NCI-H510A (cell line): ENCODE results near the gene HES1.

Source experiments
- DNase-seq: peaks from one replicate; lab custom pipeline; 2025; lab: John Stamatoyannopoulos, UW

HES1 gene

DNA sequence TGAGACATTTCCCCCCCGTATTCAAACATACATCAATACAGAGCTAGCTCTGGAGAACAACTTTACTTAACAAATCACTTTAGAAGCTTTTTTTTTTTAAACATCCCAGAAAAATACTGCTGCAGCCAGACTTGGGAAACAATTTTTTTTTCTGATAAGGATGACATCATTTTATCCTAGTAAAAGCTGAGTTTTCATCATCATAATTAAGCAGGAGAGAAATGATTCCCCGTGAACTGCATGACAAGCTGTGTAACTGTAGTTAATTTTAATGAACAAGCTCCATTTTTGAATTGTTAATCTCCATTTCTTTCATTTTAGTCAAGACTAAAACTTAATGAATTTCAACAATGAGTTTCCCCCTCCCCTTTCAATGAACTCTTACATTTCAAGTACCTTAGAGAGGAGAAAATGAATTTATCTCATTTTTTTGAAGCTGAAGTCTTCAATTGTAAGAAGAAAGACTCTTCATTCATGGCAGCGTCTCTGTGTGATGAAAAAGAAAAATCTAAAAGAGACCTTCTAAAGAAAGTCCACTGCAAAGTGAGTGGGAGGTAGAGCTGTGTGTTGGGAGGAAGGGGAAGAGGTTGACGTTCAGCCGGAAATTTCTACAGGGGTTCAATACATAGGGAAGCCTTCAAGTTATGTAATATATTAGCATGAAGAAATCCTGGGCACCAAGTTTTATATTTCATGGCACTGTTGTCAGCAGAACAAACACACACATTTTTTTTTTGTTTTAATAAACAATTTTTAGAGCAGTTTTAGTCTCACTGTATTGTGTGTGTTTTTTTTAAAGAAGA, 31.7 kb downstream of the HES1 start:
- DNase-seq, result no peak

DNA sequence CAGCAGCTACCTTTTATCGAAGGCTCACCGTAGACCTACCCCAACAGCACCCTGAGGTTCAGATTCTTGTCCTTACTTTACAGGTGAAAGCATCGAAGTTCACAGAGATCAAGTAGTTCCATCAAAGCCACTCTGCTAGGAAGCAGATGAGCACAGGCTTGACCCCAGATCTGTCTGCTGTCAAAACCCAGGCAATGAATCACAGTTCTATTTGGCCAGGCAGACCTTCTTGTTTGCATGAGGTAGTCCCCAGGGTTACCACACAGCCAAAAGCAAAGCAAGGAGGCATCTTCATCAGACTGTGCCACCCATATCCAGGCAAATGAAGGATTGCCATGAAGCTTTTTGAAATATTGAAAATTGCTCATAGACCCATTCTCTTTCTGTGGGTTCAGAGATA, 33.0 kb downstream of the HES1 start:
- no peak for DNase-seq

DNA sequence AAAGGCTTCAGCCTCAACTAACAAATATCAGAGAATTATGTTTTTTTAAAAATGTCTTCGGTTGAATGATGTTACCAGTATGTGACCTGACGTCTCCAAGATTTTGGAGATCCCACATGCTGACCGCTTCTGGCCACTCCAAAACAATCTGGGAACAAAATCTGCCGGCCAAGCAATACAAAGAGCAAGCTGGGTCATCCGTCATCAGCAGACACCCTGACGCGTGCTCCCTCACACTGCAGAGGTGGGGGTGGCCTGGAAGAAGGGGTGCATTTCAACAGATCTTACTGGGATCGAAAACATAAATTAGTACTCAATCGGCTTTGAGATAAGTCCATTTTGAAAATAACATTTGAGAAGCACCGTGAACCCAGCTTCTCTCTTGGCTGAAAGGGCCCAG, 33.6 kb downstream of the HES1 start:
- DNase-seq, result no peak

DNA sequence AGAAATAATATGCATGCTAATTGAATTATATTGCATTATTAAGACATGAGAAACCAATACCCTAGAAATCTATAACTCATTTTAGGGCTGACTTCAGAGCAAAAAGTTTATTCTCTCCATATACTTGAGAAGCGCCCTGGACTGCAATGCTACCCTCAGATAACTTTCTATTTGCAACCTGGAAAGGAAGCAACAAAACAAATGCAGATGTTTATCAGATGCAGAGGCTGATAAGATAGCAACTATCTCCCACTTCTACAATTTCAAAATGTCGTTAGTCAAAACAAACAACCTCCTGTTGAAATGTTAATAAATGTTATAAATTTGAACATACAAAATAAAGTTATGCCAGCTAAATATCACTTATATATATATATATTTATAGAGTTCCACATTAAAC, 34.8 kb downstream of the HES1 start:
- DNase-seq, result no peak

DNA sequence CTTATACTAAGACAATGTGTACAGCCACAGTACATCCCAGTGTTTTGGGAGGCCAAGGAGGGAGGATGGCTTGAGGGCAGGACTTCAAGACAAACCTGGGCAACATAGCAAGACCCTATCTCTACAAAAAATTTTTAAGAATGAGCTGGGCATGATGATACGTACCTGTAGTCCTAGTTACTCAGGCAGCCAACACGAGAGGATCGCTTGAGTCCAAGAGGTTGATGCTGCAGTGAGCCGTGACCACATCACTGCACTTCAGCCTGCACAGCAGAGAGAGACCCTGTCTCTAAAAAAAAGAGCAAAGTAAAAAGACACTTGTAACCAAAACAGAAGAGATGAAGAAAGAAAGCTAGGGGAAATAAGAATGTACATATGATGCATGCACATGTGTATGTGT, 38.5 kb downstream of the HES1 start:
- no peak for DNase-seq

DNA sequence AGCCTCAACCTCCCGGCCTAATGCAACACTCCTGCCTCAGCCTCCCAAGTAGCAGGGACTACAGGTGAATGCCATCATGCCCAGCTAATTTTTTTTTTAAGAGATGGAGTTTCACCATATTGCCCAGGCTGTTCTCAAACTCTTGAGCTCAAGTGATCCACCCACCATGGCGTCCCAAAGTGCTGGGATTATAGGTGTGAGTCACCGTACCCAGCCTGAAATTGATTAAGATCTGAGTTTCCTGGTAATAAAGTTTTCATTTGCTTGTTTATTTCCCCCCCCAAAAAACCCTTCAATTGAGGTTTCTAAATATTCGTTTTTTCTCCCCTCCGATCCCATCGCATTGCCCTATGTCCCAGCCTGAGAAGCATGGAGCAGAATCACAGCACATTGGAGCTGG, 39.0 kb downstream of the HES1 start:
- DNase-seq, result no peak

DNA sequence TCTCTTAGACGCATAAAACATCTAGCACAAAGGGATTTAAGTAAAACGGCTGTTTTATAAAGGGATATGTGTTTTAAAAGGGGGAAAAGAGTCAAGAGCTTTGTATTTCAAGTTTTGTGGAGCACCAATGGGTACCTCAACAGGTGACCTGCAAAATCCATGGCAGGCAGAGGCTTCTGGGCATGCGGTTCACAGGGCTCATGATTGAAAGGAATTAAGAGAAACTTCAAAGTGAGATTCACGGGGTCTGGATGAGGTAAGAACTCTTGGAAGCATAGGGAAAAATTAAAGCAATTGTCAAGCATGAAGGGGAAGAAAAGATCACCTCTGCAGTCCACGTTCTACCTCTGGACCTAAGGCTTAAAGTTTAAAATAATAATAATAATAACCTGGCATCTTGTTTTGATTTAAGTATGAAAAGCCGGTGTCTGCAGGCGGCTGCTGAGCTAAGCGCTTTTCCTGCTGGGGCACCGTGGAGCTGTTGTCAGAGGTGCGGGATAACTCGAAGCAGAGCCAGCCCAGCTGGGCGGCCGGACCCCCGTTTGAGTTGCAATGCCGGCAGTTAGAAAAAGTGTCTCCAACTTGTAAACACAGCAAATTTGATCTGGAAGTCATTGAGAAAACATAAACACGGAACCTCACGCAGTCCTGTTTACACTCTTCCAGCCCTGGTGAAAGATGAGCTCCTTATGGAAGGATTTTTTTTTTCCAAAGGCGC, 40.5 kb downstream of the HES1 start:
- no peak for DNase-seq

DNA sequence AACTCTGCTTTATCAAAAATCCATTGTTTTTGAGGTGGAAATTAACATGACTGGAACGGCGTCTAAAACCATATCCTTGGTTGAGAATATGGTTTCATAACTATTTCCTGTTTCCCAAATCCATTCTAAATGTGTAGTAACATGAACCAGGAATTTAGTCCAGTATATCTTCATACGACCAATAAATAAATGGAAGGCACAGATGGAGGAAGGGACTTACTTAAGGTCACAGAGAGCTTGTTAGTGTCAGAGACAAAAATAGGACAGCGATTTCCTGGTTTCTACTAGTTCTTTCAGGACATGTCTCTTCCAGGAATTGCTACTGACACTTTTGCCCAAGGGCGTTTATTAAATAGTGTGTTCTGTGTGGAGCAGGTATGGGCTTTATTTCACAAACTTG, 41.2 kb downstream of the HES1 start:
- no peak for DNase-seq

DNA sequence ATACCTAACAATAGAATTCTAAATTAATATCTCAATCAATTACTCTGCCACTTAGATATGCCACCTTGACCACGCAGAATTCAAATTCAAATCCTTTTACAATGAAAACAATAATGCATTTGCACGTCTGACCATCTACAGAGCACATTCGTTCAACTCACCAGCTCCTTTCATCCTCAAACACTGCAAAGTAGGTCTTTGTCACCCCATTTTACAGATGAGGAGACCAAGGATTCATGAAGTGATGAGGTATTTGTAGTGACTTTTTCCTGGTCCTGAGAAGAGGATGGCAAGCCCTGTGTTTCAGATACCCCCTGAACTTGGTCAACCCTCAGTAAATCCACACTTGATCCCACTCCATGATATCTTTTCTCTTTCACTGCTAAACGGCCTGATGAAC, 42.2 kb downstream of the HES1 start:
- DNase-seq, result no peak

DNA sequence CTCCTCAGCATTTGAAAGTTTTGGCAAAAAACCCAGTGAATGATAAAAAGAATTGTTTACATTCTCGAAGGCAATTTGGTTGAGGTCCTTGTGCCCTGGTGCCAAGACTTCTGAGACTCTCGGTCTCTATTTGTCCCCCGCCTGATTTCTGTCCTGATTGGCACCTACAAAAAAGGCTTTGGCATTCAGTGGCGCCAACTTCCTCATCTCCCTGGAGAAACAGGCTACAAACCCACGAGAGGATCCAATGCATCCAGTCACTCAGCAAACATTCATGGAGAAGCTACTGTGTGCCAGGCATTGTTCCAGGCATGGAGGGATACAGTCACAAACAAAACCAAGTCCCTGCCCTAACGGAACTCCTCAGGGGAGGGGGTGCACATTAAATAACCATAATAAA, 42.7 kb downstream of the HES1 start:
- no peak for DNase-seq

DNA sequence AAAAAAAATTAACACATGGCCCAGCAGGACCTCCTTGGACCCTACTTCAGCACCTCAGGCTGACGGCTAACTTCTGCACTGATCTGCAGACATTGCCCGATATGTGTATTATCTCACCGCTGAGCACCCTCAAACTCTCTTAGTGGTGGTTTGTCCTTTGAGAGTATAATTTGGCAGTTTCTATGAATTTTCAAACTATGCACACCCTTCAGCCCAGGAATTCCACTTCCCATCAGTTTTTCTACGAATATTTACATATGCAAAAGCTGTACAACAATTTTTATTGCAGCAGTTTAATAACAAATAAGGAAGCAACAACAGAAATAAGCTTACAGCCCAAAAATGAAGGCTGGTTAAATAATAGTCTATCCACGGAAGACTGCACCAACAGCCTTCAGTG, 44.6 kb downstream of the HES1 start:
- DNase-seq, result no peak

DNA sequence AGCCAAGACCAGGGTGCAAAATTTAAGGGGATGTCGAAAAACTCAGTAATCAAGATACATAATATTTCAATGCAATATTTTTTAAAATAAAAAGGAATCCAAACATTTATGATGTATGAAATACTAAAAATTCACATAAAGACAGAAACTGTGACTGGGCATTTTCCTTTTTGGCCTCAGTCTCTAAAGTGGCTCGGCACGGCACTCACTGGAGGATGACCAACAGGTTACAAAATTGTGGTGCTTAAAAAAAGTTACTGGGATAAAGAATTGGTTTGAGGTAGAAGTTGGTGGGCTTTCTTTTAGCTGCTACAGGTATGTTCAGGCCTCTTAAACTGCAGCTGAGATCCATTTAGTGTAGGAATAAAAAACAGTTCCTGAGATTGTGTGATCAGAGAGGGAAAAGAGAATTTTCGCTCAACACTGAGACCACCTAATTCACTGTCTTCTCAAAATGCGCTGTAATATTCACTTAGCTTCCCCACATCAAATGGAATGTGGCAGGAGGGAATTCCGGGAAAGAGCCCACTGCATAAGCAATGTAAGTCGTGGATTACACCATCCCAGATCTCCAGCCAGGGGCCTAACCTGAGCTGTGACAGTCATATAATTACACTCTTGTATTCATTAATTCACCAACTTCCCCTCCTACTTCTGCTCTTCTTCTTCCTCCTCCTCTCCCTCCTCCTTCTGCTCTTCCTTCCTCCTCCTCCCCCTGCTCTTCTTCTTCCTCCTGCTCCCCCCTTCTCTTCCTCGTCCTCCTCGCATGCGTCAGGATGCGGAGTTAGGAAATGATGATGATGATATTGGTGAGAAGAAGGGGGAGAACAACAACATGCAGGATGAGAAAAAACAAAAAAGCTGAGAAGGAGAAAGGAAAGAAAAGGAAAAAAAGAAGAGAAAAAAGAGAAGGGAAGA, 45.9 kb downstream of the HES1 start:
- no peak for DNase-seq

DNA sequence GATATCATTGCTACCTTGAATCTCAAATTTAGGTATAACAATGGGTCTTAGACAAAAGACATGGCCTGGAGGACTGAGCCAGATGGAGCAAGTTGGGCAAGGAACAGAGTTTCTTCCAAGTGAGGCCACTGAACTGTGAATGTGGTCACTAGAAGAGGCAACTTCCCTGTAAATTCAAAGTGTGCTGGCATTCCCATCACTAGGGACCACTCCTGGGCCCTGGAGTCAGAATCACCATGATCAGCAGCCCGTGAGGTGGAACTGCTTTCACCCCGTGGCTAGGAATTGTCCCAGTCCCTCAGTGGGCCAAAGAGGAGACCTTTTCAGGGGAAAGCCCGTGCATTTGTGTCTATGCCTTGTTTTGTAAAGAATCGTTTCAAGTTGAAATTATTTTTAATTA, 47.3 kb downstream of the HES1 start:
- no peak for DNase-seq

DNA sequence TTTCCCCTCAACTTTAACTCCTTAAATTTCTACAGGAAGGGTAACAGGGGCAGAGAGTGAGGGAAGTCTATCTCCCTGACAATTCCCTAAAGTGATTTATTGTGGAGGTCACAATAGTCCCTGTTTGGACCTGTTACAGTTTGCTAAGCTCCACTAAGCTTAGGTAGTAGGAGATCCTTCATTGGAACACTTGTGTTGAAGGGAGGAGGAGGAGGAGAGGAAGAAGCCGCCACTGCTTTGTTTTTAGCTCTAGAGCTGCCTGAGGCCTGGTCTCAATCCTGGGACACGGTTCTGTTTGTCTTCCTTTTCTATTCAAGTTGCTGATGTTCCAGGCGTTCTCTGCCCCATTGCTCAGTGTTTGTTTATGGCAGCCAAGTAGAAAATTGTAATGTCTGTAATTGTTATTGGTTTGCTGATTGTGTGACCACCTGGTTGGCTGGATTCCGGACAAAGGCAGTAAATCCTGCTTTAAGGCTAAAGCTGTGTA, 48.4 kb downstream of the HES1 start:
- DNase-seq, result no peak

DNA sequence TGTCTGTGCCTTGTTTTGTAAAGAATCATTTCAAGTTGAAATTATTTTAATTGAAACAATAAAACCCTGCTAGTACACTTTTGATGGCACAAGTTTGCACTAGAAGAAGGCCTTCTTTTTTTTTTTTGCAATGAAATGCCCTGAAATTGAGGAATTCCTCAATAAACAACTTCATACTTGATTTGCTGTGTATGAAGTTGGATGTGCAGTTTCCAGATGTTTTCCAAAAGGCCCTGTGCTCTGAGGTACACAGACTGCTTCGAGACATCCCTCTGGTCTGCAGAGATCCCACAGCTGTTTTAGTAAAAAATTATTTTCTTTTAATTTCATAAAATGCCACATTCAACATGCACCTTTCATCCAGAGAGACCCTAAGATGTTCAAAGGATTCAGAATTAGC, 48.9 kb downstream of the HES1 start:
- no peak for DNase-seq

DNA sequence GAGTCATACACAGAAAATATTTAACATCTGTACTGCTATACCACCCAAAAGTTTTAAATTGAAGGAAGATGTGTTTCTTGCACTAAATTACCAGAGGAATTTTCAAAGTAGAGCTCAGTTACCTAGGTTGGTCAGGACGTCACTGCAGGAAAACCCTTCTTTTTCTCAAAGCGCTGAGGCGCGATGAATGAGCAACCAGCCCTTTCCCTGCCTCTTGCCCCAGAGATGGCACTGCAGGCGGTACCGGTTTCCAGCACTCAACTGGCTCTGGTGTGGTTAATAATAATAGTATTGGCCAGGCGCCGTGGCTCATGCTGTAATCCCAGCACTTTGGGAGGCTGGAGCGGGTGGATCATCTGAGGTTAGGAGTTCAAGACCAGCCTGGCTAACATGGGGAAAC, 49.3 kb downstream of the HES1 start:
- DNase-seq, result no peak

DNA sequence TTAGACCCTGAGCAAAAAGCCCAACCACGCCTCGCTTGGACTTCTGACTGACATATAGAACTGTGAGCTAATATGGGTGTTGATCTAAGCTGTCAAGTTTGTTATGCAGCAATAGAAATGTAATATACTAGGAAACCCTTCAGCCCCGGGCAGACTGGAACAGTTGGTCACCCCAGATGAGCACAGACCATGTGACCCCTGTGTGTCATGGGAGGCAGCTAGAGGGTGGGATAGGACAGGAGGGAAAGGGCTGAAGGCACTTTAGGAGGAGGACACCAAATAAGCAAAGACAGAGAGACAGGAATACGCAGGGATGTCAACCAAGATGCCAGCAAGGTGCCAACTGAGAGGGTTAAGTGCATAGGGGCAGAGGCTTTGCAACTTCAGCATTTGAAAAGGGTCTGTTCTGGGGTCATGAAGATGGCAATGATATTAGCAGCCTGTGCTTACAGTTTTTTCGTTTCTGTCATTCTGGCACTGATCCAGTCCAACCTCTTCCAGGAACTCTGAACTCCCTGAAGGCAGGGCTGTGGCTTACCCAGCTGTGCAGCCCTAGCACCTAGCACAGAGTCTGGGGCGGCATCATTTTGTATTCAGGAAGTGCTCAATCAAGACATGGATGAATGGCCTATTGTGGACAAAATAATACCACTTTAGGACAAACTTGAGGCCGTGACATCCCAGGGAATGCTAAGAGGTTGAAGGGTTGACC, 51.4 kb downstream of the HES1 start:
- no peak for DNase-seq
